Measurements from ENCODE around the gene KLHL29.
A peak's percentile ranks its signal among the peaks of the same experiment; 100 is the strongest.
"Not testable (repeated sequence)": the region's sequence is repeated elsewhere in the genome, so short reads cannot be mapped to it uniquely, and the experiment has no call there.

Gene KLHL29

GRCh38 chr2:23373666-23374065 lies 11.3 kb upstream of the KLHL29 start:
- DNase-seq, result no peak

- no peak for DNase-seq
Measured at GRCh38 chr2:23375448-23375847, 9.5 kb upstream of the KLHL29 start.

GRCh38 chr2:23376075-23376474 lies 8.9 kb upstream of the KLHL29 start:
- DNase-seq, result no peak

GRCh38 chr2:23376972-23377371 lies 8.0 kb upstream of the KLHL29 start:
- no peak for DNase-seq

- no peak for DNase-seq
Measured at GRCh38 chr2:23377771-23378170, 7.2 kb upstream of the KLHL29 start.

GRCh38 chr2:23378496-23378895 lies 6.5 kb upstream of the KLHL29 start:
- DNase-seq, result no peak

GRCh38 chr2:23379220-23379695 lies 5.7 kb upstream of the KLHL29 start:
- DNase-seq, result no peak

GRCh38 chr2:23380562-23381065 lies 4.4 kb upstream of the KLHL29 start:
- DNase-seq, result peak; percentile 53

- peak; percentile 55 for DNase-seq
Measured at GRCh38 chr2:23381084-23381483, 3.9 kb upstream of the KLHL29 start.

GRCh38 chr2:23381485-23381884 lies 3.5 kb upstream of the KLHL29 start:
- DNase-seq, result no peak

GRCh38 chr2:23383100-23383499 lies 1.9 kb upstream of the KLHL29 start:
- DNase-seq, result no peak

GRCh38 chr2:23385351-23385747 lies 370 bp downstream of the KLHL29 start:
- DNase-seq, result peak; percentile 42

- DNase-seq, result peak; percentile 16
Measured at GRCh38 chr2:23385748-23386338, 864 bp downstream of the KLHL29 start.

GRCh38 chr2:23386339-23387220 lies 1.6 kb downstream of the KLHL29 start:
- peak; percentile 38 for DNase-seq

- DNase-seq, result no peak
Measured at GRCh38 chr2:23387221-23387550, 2.2 kb downstream of the KLHL29 start.

- no peak for DNase-seq
Measured at GRCh38 chr2:23387845-23388244, 2.9 kb downstream of the KLHL29 start.

GRCh38 chr2:23388294-23388693 lies 3.3 kb downstream of the KLHL29 start:
- DNase-seq, result no peak

GRCh38 chr2:23388756-23389514 lies 4.0 kb downstream of the KLHL29 start:
- no peak for DNase-seq

- no peak for DNase-seq
Measured at GRCh38 chr2:23390152-23390551, 5.2 kb downstream of the KLHL29 start.

GRCh38 chr2:23391237-23391736 lies 6.3 kb downstream of the KLHL29 start:
- not testable (repeated sequence) for DNase-seq

GRCh38 chr2:23393722-23394121 lies 8.7 kb downstream of the KLHL29 start:
- DNase-seq, result no peak

GRCh38 chr2:23394700-23395099 lies 9.7 kb downstream of the KLHL29 start:
- no peak for DNase-seq

- no peak for DNase-seq
Measured at GRCh38 chr2:23397478-23397877, 12.5 kb downstream of the KLHL29 start.
